ENCODE measurements around the gene AASDHPPT. TPM values are rescaled to one million over a fixed set of nuclear protein-coding genes. Genes with fewer than 3 reads are reported as not detected.

AASDHPPT gene
- total RNA-seq, 1 experiment from 2014 or later = 63.4 TPM

- DNase-seq (ENCODE audit: low read depth, low spot score) = no peak
- no TSS peak for BruUV-seq (replicated peaks)
- intact Hi-C loops (cut with micrococcal nuclease; ENCODE audit: unreplicated experiment) = no loop called here
- Histone ChIP-seq H3K4me1 (ENCODE audit: control insufficient read depth, insufficient read depth, low read length) (peaks cover 20% of the 10 kb centered on the region), H3K9me3 (ENCODE audit: control insufficient read depth, insufficient read depth, low read depth, low read length) (no peaks in the 10 kb centered on the region), H3K36me3 (ENCODE audit: control insufficient read depth, insufficient read depth, low read length) (peaks cover 70% of the 10 kb centered on the region), H3K27me3 (ENCODE audit: control insufficient read depth, insufficient read depth, low read length) (no peaks in the 10 kb centered on the region), H3K27ac (ENCODE audit: low read length) (no peak overlapping the region), H3K4me3 (ENCODE audit: low read depth in 2 of 2, low read length in 2 of 2) (no peak overlapping the region)
- ChIA-PET CTCF (interaction anchor here (0.6 kb wide), 1 partner anchor 204 kb away, joined by 6 read pairs; no protein-coding TSS in a partner anchor), POLR2A (no interaction called here)
- ATAC-seq = no peak
- in situ Hi-C loops (cut with HindIII; ENCODE audit: low pct_unique_long_range_greater_than_20kb, low sequenced_read_pairs) = no loop called here
- TF ChIP-seq REST (IDR thresholded peaks at IDR 0.05; ENCODE audit: insufficient read depth in 1 of 2, low read depth in 2 of 2, low read length in 1 of 2) = no peak
- no peak for TF ChIP-seq SIN3A (IDR thresholded peaks at IDR 0.05; ENCODE audit: borderline replicate concordance, insufficient read depth, low read depth, low read length)
- no peak for TF ChIP-seq CTCF (IDR thresholded peaks at IDR 0.05)
- no peak for TF ChIP-seq POLR2AphosphoS5 (IDR thresholded peaks at IDR 0.05; ENCODE audit: low read depth, low read length)
- no peak for TF ChIP-seq TCF7L2 (IDR thresholded peaks at IDR 0.05; ENCODE audit: low read depth, low read length)
These were observed 14.1 kb downstream of the AASDHPPT start for GRCh38 chr11:106091480-106092123.

GRCh38 chr11:106092446-106092845 is 15.0 kb downstream of the AASDHPPT start:
- Histone ChIP-seq H3K36me3 (ENCODE audit: control insufficient read depth, insufficient read depth, low read length) (peaks cover 79% of the 10 kb centered on the region), H3K4me3 (ENCODE audit: low read depth in 2 of 2, low read length in 2 of 2) (no peak overlapping the region), H3K9me3 (ENCODE audit: control insufficient read depth, insufficient read depth, low read depth, low read length) (no peaks in the 10 kb centered on the region), H3K27ac (ENCODE audit: low read length) (no peak overlapping the region), H3K4me1 (ENCODE audit: control insufficient read depth, insufficient read depth, low read length) (peaks cover 13% of the 10 kb centered on the region), H3K27me3 (ENCODE audit: control insufficient read depth, insufficient read depth, low read length) (no peaks in the 10 kb centered on the region)
- BruUV-seq (replicated peaks) = no TSS peak
- TF ChIP-seq REST (IDR thresholded peaks at IDR 0.05; ENCODE audit: insufficient read depth in 1 of 2, low read depth in 2 of 2, low read length in 1 of 2) (no peak), TCF7L2 (IDR thresholded peaks at IDR 0.05; ENCODE audit: low read depth, low read length) (no peak), POLR2AphosphoS5 (IDR thresholded peaks at IDR 0.05; ENCODE audit: low read depth, low read length) (no peak), SIN3A (IDR thresholded peaks at IDR 0.05; ENCODE audit: borderline replicate concordance, insufficient read depth, low read depth, low read length) (no peak), CTCF (IDR thresholded peaks at IDR 0.05) (no peak)
- ChIA-PET POLR2A (interaction anchor here (0.9 kb wide), 1 partner anchor 15 kb away, joined by 3 read pairs; the partner anchor contains the start of gene KBTBD3), CTCF (no interaction called here)
- intact Hi-C loops (cut with micrococcal nuclease; ENCODE audit: unreplicated experiment) = no loop called here
- ATAC-seq = no peak
- in situ Hi-C loops (cut with HindIII; ENCODE audit: low pct_unique_long_range_greater_than_20kb, low sequenced_read_pairs) = no loop called here
- DNase-seq (ENCODE audit: low read depth, low spot score) = no peak

Measured in Panc1 (cell line).